ENCODE measurements around the gene LRFN3.
"Not testable (repeated sequence)": the region's sequence is repeated elsewhere in the genome, so short reads cannot be mapped to it uniquely, and the experiment has no call there.

LRFN3 gene

DNA sequence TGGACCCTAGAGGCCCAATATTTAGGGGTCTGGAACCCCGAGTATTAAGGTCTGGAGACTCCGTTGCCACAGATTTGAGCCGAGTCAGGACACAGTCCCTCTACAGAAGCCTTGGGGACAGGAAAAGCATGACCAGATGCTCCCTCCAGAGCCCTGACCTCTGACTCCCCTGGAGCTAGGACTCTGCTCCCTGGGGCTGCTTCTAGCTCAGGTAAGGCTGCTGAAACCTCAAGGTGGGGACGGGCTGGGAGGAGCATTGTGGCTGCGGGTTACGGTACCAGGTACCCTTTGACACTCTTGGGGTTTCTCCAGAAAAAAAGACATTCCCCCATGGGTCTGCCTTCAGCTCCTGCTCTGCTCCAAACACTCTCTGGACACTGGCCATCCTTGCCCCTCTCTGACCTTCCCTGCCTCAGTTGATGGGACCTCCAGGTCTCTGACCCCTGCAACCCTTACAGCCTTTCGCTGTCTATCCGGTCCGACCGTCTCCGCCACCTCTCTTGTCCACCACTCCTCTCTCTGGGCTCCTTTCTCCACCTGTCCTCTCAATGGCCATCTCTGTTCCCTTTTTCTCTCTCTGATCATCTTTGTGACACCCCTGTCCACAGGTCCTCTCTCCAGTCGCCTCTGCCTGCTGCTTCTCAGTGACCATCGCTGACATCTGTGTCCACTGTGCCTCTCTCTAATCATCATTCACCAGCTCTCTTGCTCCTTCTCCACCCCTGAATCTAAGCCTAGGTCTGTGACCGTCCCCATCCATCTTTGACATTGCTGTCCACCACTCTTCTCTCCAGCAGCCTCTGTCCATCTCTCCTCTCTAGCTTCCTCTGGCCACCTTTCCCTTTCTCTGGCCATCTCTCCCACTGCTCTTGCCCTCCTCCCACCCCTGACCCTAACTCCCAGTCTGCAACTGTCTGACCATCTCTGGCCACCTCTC lies 1.4 kb downstream of the LRFN3 start:
- DNase-seq = no peak

DNA sequence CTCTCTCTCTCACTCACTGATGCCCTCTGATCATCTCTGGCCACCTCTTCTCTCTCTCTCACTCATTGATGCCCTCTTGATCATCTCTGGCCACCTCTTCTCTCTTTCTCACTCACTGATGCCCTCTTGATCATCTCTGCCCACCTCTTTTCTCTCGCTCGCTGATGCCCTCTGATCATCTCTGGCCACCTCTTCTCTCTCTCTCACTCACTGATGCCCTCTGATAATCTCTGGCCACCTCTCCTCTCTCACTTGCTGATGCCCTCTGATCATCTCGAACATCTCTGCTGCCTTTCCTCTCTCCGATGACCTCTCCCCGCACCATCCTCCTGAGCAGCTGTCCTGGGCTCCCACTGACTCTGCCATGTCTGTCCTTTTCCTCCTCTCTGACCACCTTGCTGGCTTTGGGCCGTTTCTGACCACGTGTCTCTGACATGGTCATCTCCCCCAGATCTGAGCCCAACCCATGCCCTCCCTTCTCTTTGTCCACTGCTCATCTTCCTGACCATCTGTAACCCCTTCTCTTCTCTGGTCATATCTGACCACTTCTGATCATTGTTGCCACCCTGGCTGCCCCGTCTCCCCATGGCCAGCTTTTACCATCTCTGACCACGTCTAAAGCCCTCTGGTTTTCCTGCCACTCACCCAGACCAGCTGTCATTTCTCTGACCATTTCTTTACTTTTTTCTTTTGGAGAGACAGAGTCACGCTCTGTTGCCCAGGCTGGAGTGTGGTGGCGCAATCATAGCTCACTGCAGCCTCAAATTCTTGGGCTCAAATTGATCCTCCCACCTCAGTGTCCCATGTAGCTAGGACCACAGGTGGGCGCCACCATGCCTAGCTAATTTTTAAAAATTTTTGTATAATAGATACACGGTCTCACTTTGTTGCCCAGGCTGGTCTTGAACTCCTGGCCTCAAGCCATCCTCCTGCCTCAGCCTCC lies 2.4 kb downstream of the LRFN3 start:
- DNase-seq = no peak

DNA sequence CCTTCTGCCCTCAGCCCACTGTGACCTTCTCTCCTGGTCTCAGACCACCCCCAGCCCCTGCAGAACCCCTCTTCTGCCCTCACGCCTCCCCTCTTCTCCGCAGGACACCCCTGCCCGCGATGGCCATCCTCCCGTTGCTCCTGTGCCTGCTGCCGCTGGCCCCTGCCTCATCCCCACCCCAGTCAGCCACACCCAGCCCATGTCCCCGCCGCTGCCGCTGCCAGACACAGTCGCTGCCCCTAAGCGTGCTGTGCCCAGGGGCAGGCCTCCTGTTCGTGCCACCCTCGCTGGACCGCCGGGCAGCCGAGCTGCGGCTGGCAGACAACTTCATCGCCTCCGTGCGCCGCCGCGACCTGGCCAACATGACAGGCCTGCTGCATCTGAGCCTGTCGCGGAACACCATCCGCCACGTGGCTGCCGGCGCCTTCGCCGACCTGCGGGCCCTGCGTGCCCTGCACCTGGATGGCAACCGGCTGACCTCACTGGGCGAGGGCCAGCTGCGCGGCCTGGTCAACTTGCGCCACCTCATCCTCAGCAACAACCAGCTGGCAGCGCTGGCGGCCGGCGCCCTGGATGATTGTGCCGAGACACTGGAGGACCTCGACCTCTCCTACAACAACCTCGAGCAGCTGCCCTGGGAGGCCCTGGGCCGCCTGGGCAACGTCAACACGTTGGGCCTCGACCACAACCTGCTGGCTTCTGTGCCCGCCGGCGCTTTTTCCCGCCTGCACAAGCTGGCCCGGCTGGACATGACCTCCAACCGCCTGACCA lies 3.3 kb downstream of the LRFN3 start:
- DNase-seq = no peak

DNA sequence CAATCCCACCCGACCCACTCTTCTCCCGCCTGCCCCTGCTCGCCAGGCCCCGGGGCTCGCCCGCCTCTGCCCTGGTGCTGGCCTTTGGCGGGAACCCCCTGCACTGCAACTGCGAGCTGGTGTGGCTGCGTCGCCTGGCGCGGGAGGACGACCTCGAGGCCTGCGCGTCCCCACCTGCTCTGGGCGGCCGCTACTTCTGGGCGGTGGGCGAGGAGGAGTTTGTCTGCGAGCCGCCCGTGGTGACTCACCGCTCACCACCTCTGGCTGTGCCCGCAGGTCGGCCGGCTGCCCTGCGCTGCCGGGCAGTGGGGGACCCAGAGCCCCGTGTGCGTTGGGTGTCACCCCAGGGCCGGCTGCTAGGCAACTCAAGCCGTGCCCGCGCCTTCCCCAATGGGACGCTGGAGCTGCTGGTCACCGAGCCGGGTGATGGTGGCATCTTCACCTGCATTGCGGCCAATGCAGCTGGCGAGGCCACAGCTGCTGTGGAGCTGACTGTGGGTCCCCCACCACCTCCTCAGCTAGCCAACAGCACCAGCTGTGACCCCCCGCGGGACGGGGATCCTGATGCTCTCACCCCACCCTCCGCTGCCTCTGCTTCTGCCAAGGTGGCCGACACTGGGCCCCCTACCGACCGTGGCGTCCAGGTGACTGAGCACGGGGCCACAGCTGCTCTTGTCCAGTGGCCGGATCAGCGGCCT lies 4.1 kb downstream of the LRFN3 start:
- no peak for DNase-seq

DNA sequence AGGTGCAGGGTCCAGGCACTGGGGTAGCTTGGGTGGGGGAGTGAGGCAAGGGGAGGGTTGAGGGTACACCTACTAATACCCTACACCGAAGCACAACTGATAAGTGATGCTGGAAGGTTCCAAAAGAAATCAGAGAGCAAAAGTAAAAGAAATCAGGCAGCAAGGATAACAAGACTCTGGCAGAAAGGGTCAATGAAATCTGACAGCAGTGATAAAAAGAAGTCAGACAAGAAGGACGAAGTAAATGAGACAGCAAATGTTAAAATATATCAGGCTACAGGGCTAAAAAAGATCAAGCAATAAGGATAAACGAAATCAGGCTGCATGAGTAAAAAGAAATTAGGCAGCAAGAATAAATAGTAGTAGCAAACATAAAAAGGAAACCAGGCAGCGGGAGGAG lies 4.7 kb downstream of the LRFN3 start:
- DNase-seq = no peak

DNA sequence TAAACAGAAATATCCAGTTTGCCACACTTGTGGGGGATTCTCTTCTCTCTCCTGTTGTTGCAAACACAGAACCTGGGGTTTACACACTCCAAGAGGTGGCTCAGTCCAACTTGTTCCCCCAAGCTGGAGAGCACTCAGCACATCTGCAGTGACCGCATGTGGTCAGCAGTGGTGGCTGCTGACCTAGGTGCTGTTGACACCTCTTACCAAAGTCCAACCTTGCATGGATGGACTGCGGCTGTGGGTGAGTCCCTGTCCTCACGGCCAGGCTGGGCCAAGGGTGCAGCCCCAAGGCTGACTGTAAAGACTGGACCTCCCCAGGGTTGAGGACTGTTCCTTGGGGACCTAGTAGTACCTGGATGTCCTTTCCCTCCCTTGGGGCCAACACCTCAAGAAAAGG lies 6.1 kb downstream of the LRFN3 start:
- no peak for DNase-seq

DNA sequence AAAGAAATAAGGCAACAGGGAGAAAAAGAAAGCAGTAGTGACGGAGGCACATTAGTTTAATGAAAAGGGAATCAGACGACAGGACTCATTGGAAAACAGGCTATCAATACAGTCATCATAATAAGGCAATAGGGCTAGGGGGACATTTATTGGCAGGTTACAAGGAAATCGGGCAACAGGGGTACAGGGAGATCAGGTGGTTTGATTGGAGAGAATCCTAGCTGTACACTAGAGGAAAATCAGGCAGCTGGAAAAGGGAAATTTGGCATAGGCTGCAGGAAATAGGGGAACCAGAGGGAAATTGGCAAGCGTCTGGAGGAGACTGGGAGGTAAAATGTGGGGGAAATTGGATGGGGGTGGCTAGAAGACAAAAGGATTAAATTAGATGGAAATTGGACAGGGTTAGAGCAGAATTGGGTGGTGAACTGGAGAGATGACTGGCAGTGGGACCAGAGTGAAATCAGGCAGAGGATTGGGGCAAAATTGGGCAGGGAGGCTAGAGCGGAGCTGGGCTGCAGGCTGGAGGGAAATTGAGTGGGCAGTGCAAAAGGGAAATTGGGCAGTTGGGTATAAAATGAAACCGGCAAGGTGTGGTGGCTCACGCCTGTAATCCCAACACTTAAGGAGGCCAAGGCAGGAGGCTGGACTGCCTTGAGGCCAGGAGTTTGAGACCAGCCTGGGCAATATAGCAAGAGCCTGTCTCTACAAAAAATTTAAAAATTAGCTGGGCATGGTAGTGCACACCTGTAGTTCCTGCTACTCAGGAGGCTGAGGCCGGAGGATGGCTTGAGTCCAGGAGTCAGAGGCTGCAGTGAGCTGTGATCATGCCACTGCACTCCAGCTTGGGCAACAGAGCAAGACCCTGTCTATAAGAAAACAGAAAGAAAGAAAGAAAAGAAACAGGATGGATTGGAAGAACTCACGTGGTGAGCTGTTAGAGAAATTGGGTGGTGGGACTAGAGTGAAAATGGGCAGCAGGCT lies 7.4 kb downstream of the LRFN3 start:
- no peak for DNase-seq

DNA sequence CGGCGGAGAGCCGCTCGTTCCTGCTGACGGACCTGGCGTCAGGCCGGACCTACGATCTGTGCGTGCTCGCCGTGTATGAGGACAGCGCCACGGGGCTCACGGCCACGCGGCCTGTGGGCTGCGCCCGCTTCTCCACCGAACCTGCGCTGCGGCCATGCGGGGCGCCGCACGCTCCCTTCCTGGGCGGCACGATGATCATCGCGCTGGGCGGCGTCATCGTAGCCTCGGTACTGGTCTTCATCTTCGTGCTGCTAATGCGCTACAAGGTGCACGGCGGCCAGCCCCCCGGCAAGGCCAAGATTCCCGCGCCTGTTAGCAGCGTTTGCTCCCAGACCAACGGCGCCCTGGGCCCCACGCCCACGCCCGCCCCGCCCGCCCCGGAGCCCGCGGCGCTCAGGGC lies 8.4 kb downstream of the LRFN3 start:
- no peak for DNase-seq

DNA sequence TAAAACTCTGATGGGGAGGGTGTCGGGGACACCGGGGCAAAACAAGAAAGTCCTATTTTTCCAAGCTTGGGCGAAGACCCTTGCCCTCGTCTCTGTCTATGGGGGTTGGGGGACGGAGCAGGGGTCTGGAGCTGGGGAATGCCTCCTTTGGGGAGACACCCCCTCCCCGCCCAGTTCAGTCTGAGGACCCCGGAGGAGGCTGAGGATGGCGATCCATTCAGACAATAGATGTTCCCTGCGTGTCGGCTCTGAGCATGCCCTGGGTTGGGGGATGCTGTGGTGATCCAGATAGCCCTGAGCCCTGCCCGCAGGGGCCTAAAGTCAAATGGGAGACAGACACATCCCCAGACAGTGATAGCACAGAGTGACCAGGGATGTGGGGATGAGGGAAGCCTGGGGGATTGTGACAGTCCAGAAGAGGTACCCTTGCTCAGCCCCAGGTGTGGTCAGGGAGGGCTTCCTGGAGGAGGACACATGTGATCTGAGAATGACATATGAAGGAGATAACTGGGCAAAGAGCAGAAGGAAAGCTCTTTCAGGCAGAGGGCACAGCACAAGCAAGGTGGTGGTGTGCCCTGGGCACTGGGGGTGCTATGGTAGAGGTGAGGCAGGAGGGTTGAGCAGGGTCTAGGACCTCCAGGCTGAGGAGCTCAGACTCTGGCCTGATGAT lies 9.1 kb downstream of the LRFN3 start:
- no peak for DNase-seq

DNA sequence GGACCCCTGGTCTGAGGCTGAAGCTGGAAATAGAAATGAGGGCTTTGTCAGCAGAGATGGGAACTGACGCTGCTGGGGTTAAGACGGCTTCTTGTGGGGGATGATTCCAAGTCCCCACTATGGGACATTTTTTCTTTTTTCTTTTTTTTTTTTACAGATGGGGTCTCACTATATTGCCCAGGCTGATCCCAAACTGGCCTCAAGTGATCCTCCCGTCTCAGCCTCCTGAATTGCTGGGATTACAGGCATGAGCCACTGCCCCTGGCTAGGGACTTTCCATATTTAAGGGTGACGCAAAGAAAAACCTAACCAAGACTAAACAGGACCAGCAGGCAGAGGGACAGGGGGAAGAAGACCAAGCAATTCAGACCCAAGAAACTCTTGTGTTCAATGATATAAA lies 10.0 kb downstream of the LRFN3 start:
- DNase-seq = no peak

DNA sequence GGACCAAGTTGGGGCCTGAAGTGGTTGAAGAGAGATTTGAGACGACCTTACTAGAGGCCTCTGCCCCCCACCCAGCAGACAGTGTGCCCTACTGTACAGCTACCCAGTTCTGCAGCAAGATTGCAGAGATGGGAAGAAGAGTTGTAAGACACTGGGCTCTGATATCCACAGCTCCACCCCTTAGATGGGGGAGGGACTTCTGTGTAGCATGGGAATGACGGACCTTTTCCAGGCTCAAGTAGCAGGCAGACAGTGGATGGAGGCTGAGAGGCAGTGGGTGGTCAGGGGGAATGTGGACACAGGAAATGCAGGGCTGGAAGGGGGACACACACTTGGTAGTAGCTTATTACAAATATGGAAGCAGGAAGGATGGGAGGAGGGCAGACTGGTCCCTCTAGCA lies 13.0 kb downstream of the LRFN3 start:
- DNase-seq = no peak

DNA sequence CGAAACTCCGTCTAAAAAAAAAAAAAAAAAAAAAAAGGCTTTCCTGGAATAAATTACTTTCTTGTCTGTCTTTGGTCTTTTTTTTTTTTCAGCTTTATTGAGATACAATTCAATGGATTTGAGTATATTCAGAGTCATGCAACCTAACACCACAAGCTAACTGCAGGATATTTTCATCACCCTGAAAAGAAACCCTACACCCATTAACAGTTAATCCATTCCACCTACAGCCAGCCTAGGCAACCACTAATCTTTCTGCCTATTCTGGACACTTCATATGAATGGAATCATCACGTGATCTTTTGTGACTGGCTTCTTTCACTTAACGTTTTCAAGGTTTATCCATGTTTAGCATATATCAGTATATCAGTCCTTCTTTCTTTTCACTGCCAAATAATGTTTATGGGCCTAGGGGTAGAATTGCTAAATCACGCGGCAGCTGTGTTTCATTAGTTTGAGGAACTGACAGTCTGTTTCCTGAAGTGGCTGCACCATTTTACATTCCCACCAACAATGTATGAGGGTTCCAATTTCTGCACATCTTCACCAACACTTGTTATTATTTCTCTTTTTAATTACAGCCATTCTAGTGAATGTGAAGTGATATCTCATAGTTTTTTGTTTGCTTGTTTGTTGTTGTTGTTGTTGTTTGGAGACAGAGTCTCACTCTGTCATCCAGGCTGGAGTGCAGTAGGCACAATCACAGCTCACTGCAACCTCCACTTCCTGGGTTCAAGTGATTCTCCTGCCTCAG lies 19.9 kb downstream of the LRFN3 start:
- no peak for DNase-seq

DNA sequence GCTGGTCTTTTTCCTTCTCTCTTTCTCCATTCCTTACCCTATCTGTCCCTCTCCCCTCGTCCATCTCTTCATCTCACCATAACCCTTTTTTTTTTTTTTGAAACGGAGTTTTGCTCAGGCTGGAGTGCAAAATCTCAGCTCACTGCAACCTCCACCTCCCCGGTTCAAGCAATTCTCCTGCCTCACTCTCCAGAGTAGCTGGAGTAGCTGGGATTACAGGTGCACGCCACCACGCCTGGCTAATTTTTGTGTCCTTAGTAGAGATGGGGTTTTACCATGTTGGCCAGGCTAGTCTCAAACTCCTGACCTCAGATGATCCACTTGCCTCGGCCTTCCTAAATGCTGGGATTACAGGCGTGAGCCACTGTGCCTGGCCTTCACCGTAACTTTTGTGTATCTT lies 21.2 kb downstream of the LRFN3 start:
- not testable (repeated sequence) for DNase-seq

DNA sequence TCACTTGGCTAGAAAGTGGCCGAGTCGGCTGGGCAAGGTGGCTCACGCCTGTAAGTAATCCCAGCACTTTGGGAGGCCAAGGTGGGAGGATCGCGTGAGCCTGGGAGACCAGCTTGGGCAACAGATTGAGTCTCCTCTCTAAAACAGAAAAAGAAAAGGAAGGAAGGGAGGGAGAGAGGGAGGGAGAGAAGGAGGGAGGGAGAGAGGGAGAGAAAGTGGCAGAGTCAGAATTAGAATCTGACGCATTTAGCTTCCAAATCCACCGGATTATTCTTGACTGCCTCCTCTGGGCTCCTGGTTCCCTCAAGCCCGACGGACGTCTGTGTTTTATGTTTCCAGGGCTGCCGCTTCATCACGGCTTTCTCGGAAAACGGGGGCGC lies 22.5 kb downstream of the LRFN3 start:
- DNase-seq = no peak

DNA sequence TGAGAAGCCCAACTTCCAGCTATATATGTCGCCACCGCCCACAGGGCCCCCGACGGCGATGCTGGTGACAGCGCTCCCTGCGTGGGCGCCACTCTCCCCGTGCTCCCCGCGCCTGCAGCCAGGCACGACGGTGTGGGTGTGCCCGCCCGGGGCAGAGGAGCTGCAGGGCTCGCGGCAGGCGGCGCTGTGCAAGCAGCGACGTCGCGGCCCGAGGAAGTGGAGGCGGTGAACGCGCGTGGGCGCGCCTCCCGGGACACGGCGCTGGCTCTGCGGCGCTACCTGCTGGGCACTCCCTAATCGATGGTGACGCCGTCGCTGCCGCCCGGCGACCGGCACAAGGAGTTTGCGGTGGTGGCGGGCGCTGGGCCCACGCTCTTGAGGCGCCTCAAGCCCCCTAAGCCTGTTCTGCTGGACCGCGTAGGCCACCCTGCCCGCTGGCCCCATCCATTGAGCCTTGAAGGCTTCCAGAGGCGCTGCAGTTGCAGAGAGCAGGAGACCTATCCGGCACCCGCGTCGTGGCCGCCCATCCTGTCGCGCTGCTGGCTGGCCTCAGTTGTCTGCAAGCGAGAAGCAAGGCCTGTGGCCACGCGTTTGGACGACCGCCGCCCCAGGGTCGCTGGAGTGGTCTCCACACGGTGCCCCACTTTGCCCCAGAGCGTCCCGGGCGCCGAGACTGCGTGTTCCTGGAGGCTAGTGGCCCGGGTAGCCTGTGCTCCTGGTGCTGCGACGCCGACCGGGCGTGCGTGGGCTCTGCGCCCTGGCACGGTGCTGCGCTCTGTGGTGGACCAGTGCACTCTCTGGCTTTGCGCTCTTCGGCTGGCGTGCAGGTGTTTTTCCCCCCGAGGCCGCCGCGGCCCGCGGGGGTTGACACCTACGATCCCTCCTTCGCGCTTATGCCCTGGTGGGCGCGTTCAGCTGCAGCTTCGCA lies 23.1 kb downstream of the LRFN3 start:
- DNase-seq = peak in 32 of 56 donors; percentile 5 to 77 (median 40)

DNA sequence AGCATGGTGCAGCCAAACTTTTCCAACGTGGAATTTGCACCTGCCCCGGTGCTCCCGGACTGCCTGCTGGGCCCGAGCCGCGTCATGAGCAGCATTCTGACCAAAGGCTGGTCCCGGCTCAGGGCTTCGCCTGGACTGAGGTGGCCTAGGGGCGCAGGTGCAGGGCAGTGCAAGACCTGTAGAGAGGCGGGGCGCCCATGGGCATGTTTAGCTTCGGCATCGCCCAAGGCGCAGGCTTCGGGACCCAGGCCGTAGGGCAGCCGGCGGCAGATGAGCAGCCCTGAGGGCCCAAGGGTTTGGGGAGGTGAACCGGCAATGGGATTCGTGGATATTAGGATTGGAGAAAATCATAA lies 23.8 kb downstream of the LRFN3 start:
- DNase-seq = no peak

DNA sequence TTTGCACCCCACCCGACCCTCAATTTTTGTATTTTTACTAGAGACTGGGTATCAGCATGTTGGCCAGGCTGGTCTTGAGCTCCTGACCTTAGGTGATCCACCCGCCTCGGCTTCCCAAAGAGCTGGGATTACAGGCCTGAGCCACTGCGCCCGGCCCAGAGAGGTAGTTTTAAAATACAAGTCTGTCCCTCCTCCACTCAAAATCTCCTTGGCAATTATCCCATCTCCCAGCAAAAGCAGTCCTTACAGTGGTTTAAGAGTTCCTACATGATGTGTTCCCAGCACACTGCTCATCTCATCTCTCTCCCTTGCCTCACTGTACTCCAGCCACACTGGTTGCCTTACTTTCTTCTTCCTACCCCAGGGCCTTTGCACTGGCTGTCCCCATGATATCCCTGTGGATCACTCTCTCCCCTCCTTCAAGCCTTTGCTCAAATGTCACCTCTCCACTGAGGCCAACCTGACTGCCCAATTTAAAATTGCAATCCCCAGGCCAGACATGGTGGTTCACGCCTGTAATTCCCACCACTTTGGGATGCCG lies 24.3 kb downstream of the LRFN3 start:
- DNase-seq = no peak

Data from amygdala (tissue), 56 donors.